ENCODE results near the gene SMIM20. TPM values are rescaled to one million over a fixed set of nuclear protein-coding genes. Genes with fewer than 3 reads are reported as not detected.

The SMIM20 gene
- total RNA-seq, 2 experiments from 2014 or later = 22.9 to 23.5 TPM

DNA sequence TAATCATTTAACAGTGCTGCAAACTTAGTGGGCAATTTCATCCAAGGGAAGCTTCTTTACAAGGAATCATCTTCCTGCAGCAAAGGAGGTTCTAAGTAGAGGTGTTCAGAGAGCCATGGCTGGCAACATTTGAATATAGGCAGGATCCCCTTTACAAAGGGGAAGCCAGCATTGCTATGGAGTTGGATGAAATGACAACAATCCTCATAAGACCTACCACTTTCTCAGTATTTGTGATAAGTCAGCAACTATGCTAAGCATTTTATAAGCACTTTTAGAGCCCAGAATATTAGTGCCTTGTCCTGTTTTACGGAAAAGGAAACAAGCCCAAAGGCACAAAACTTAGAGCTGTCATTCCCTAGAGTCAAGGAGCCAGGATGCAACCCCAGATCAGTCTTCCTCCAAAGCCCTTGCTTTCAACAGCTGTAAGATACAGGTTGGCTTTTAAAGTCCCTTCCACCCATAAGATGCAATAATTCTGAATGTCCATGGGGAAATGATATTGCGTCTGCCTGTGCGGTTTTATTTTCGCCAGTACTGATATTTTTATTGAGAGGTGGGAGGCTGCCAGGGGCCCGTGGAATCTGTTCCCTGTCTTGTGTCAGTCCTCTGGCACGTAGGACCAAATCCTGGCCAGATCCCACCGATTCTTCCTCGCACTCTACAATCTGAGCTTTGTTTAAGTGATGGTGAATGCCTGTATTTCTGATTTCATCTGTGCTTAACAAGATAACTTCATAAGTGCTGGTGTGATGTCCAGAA lies 59.1 kb downstream of the SMIM20 start:
- Mint-ChIP-seq H3K4me1 (no peaks in the 10 kb centered on the region), H3K27me3 (peaks cover 12% of the 10 kb centered on the region), H3K36me3 (no peaks in the 10 kb centered on the region), H3K4me3 (no peak overlapping the region), H3K27ac (no peak overlapping the region), H3K9me3 (no peaks in the 10 kb centered on the region)
- DNase-seq = no peak

DNA sequence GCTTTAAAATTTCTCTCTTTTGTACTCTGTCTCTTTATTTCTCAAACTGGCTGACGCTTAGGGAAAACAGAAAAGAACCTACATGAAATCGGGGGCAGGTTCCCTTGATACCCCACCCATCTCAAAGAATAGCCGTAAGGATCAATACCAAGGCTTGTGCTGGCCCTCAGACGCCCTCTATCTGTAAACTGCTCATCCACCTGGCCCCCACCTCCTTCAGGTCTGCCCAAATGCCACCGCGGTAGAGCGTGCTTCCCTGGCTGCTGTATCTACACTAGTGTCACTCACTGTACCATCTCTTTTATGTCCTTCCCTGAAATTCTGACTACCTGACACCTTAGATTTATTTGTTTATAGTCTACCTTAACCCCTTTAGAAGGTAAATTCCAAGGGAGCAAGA lies 62.8 kb downstream of the SMIM20 start:
- H3K27ac Mint-ChIP-seq = no peak overlapping the region
- no peaks in the 10 kb centered on the region for H3K36me3 Mint-ChIP-seq
- H3K27me3 Mint-ChIP-seq = no peaks in the 10 kb centered on the region
- H3K9me3 Mint-ChIP-seq = no peaks in the 10 kb centered on the region
- H3K4me1 Mint-ChIP-seq = no peaks in the 10 kb centered on the region
- H3K4me3 Mint-ChIP-seq = no peak overlapping the region
- no peak for DNase-seq

DNA sequence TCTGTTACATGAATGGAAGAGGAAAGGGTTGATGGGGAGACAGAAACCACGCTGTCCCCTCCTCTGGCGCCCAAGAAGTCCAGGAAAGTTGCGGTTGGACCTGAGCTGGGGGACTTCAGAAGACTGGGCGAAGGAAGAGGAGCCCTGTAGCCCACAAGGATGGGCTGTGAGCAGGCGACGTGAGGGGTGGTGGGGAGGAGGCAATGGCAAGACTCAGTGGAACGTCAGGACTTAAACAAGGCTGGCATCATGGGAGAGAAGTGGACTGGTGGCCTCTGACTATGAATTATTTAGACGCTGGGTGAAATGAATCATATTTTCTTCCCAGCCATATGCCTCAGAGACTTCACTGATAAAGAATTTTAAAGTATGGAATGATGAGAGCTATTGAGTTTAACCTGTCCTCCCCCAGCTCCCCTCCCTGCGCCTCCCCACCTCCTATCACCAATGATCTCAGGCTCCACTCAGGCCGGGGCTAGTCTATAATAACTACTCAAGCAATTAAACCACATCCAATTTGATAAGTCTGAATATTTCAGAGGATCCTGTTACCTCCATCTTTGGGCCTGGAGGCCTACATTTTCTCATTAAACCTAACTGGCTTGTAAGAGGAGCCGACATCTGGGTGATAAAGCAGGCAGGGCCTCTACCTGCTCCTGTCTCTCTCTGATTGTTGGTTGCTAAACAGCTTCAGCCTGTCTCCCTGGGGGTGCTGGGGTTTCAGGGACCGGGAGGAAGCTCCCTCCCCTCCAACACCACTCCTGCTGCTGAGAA lies 63.6 kb downstream of the SMIM20 start:
- no peak overlapping the region for H3K4me3 Mint-ChIP-seq
- no peaks in the 10 kb centered on the region for H3K9me3 Mint-ChIP-seq
- no peaks in the 10 kb centered on the region for H3K4me1 Mint-ChIP-seq
- no peak overlapping the region for H3K27ac Mint-ChIP-seq
- no peaks in the 10 kb centered on the region for H3K27me3 Mint-ChIP-seq
- no peak for DNase-seq
- H3K36me3 Mint-ChIP-seq = no peaks in the 10 kb centered on the region

DNA sequence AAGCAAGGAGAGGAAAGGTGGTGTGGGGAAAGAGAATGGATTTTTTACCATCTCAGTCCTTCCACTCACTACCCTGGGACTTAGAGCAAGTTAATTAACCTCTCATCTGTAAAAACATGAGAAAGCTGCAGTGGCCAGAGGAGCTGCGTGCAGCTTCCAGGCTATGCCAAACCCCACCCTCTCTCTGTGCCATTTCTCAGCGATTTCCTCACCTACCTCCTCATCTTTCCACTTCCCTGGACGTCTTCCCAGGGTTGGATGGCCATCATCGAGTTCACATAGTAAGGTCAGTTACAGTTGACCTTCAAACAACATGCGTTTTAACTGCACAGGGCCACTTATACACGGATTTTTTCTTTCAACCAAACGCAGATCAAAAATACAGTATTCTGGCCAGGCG lies 64.3 kb downstream of the SMIM20 start:
- DNase-seq = no peak
- H3K4me3 Mint-ChIP-seq = no peak overlapping the region
- H3K36me3 Mint-ChIP-seq = no peaks in the 10 kb centered on the region

More for the DNA sequence above, 64.3 kb downstream of the SMIM20 start:
- no peaks in the 10 kb centered on the region for H3K9me3 Mint-ChIP-seq
- H3K4me1 Mint-ChIP-seq = no peaks in the 10 kb centered on the region
- H3K27ac Mint-ChIP-seq = no peak overlapping the region
- no peaks in the 10 kb centered on the region for H3K27me3 Mint-ChIP-seq

Other genes with a start within 250 kb of the SMIM20 start
- gene SEL1L3, start 51.2 kb upstream of the SMIM20 start, total RNA-seq = 10 to 100 TPM; 25.5 to 27.1 TPM

Measured in activated naive CD8-positive, alpha-beta T cell treated with anti-CD3 and anti-CD28 coated beads for 36 hours (primary cell).